Right lobe of liver (tissue), 4 donors: ENCODE results near the gene AGBL5.

Experiments used
- CTCF ChIP-seq, 4 donors: fragments of 200-600 bp in 3 of 4; fragments of 450-650 bp in 1 of 4; IDR thresholded peaks; one replicate each; pipeline versions ENCODE4 v1.5.1 to v1.8.0; 2016 to 2022; ENCODE audit warnings: antibody characterized with exemption in 4 of 4, mild to moderate bottlenecking in 2 of 4
- POLR2A ChIP-seq: fragments of 450-650 bp; IDR thresholded peaks from one replicate; pipeline ENCODE4 v1.6.1; 2017; ENCODE audit warnings: antibody characterized with exemption, mild to moderate bottlenecking
- donor health status: DM: no; HTN: no; CAD: no.
- donor health status: DM: no; HTN: no; CAD: no.
- donor health status: DM: no; HTN: yes; CAD: no.

GRCh38 chr2:27023740-27024139 lies 27.7 kb upstream of the AGBL5 start:
- TF ChIP-seq CTCF (IDR thresholded peaks at IDR 0.05) (no peak), POLR2A (no peak)
